Erythroblast (primary cell): ENCODE results near the gene KANTR.
A peak's percentile ranks its signal among the peaks of the same experiment; 100 is the strongest.

Experiments
- DNase-seq, 2 experiments: peaks; one replicate each; lab custom pipeline; 2025; lab: John Stamatoyannopoulos, UW
- GATA1 ChIP-seq: IDR thresholded peaks from 2 replicates; pipeline ENCODE4 v1.6.1; 2011; ENCODE audit warnings: low read depth, mild to moderate bottlenecking, control low read depth, low read length, moderate library complexity
- POLR2A ChIP-seq: IDR thresholded peaks from 2 replicates; pipeline ENCODE4 v1.6.1; 2011; ENCODE audit warnings: mild to moderate bottlenecking, low read length

KANTR gene, protein sequence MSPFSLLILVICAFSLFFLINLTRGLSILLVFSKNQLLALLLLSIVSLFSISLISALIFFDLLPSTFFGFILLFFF

DNA sequence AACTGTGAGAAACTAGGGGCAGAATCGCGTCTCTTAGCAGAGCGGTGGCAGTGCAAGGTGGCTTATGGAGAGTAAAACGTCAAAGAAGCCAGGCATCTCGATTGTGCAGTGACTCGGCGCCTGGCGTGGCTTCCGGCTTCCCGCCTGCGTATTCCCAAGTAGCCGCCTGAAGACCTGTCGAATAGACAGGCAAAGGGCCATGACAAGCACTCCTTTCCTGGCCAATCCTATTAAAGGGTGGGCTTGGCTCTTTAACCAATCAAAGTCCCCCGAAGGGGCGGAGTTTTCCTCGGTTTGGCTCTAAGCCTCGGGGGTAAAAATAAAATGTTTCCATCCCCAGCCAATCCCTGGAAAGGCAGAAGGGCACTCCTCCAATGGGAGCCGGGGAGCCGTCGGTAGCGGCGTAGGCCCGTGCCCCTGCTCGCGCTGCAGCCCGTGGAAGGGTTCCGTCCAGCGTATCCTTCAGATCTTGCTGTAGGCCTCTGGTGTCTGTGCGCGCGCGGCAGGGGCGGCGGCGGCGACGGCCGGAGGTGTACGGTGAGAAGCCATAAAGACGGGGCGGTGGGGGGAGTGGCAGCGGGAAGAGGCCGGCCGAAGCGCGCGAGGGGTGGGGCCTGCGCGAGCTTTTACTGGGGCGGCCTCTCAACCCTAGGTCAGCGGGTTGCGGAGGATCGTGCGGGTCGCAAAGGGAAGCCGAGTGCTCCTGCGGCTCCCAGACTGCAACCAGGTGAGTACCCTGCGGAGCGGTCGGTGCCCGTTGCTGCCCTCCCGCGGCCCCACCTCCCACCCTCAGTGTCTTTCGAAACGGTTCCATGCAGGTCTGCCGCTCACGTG is at the start of gene KANTR:
Gene KANTR, plus strand, starts transcription at position 395 of the 834 bp plus-strand sequence. CDS start 30,131 bp downstream, outside the sequence.
- DNase-seq, result peak; percentile 91 to 92
- TF ChIP-seq POLR2A, result peak; percentile 62
- TF ChIP-seq GATA1, result no peak

DNA sequence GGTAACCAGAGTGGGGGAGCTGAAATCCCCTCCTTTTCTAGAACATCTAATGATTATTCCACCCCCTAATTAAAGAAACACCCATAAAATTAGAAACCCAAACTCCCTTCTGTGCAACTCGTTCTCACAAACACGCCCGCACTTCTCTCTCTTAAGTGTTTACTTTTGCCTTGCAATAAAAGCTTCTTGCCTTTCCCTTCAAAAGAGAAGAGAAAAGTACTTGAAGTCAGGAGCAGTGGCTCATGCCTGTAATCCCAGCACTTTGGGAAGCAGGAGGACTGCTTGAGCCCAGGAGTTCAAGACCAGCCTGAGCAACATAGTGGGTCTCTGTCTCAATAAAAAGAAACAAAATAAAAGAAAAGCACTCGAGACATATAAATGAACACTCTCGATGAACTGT is 48.9 kb upstream of the KANTR start:
- no peak for DNase-seq
- TF ChIP-seq GATA1 (no peak), POLR2A (no peak)

DNA sequence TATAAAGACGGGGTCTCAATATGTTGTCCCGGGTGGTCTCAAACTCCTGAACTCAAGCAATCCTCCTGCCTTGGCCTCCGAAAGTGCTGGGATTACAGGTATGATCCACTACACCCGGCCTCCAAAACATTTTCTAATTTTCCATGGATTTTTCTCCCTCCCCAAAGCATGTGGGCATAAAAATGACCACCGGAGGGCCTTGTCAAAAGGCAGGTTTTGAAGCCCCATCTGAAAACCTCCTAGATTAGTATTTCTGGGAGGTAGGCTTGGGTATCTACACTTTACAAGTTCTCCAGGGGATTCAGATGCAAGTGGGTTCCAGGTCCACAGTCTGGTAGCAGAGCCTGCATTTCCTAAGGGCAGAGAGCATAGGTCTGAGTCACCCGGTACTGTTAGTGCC is 46.7 kb upstream of the KANTR start:
- DNase-seq, result no peak
- TF ChIP-seq GATA1 (no peak), POLR2A (no peak)

DNA sequence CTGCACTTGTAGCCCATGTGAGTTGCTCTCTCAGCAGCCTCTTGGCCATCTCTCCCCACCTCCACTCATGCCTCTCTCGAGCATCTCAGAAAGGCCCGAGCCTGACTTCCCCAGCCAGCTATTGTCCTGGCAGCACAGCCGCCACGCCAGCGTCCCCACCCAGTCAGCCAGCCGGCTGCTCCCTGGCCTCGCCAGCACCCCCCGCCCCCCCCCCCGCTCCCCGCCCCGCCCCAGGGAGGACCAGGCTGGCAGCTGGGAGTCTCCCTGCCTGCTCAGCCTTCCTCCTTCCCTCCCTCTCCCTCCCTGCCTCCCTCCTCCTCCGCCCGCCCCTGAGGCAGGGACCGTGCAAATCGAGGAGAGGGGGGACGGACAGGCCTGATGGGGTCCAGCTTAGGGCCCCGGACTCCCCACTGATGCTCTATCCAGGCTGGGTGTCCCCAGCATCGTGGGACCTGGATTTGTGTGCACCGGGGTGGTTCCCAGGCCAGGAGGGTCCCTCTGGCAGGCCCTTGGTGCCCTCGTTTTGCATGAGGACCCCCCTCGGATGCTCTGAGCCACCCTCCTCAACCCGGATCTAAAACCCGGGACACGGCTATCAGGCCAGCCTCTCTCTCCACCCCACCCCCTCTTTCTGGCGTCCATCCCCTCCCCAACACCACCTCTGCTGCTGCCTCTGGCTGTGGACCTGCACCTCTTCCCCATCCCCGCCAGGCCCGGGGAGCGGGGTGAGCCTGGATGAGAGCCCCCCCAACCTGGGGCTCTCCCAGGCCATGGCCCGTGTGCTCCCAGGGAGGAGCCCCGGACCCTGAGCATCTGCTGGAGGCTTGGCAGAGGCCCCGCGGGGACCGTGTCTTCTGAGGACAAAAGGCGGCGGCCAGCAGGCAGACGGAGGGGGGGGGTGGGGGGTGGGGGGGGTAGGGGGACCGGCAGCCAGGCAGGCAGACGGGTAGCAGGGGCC is 45.5 kb upstream of the KANTR start, which contains the start of gene GPR173:
Gene GPR173, plus strand, starts transcription at position 621 of the 958 bp plus-strand sequence. CDS start 27,833 bp downstream, outside the sequence.
- DNase-seq, result no peak

DNA sequence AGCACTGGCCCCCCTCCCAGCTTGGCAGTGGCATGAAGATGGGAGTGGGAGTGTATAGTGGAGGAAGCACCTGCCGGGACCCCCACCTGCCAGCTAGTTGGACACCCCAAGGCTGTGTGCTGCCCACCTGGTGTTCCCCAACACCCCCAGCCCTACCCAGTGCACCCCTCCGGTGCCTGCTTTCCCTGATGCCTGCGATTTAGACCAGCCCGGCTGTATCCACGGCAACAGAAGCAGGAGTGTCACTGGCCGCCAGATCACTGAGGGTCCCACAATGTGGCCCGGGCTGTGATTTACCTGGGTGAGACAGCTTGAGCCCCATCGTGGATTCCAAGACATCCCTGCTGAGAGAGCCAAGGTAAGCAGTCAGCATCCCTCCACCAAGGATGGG is 44.8 kb upstream of the KANTR start:
- no peak for DNase-seq
- no peak for TF ChIP-seq POLR2A
- TF ChIP-seq GATA1, result no peak

More for the DNA sequence above, 45.5 kb upstream of the KANTR start, which contains the start of gene GPR173:
- TF ChIP-seq POLR2A, result no peak
- no peak for TF ChIP-seq GATA1

GRCh38 chrX:53050841-53051240 is 43.1 kb upstream of the KANTR start:
- DNase-seq, result no peak
- TF ChIP-seq GATA1 (no peak), POLR2A (no peak)

GRCh38 chrX:53055244-53055849 is 38.6 kb upstream of the KANTR start:
- no peak for TF ChIP-seq GATA1
- no peak for DNase-seq

DNA sequence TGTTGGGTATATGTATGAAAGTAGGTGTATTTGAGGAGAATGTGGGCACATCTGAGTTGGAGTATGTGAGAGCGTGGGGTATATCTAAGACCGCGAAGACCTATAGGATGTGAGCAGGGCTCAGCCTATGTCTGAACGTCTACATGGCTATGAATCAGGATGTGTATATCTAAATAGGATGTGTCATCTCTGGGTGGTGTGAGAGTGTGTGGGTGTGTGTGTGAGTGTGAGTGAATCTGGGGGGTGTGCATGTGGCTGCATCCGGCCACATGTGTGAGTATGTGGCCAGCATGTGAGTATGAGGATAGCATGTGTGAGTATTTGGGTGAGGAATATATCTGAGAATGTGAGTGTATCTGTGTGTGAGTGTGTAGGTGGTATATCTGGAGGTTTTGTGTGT is 37.6 kb upstream of the KANTR start:
- no peak for DNase-seq
- TF ChIP-seq GATA1 (no peak), POLR2A (no peak)

DNA sequence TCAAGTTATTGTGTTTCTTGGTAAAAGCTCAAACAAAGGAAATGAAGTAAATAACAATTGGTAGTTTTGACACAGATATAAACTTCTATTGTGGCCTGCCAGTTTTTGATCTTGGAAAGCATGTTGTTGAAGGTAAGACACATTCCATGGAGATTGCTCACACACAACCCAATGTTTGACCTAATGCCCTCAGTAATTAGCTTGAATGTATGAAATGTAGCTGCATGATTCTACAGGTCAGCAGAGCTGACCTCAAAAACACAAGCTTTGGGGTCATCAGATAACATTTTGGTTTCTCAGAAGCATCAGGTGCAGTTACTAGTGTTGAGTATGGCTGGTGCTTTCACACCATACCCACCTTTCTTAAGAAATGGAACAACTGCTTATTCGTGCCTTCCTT is 28.8 kb upstream of the KANTR start:
- no peak for TF ChIP-seq POLR2A
- TF ChIP-seq GATA1, result no peak
- no peak for DNase-seq

DNA sequence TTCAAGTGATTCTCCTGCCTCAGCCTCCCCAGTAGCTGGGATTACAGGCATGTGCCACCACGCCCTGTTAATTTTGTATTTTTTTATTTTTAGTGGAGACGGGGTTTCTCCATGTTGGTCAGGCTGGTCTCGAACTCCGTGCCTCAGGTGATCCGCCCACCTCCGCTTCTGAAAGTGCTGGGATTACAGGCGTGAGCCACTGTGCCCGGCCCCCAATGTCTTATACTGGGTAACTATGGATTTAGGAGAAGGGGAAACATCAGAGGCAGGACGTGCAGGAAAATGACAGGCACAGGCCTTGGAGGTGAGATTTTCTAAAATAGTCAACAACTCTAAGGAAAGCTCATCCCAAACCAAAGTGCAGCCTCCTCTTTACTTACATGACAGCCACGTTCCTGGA is 22.9 kb upstream of the KANTR start:
- DNase-seq, result no peak
- TF ChIP-seq POLR2A (no peak), GATA1 (no peak)

DNA sequence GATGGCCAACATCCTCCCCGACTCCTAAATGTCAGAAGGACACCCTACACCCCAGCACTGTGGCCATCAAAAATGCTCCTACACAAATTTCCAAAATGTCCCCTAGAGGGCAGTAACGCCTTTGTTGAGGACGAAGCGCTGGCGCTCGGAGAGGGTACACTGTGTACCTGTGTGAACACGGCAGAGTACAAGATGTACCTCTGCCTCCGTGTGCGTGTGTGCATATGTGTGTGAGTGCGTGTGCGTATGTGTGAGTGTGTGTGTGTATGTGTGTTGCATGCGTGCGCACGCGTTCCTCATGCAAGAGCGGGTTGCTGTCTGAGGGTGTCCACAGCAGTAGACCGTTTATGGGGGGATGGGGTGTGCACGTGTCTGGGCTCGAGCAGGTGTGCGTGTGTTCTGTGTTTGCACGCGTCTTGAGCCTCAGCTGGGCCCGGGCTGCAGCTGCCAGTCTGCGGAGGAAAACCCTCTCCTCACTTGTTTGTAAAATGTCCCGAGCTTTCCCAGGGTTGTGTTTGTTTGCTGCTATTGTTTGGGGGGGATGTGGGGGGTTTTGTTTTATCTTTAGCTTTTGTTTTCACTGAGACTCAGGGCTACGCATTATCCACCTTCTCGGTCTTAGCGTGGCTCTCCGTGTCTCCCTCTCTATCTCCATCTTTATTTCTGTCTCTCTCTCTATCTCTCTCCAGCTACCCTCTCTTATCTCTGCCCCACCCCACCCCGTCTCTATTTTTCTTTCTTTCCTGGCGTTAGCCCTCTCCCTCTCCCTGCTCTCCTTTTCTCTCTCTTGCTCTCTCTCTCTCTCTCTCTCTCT is 22.1 kb upstream of the KANTR start:
- peak; percentile 64 to 80 for DNase-seq
- TF ChIP-seq GATA1 (no peak), POLR2A (no peak)

DNA sequence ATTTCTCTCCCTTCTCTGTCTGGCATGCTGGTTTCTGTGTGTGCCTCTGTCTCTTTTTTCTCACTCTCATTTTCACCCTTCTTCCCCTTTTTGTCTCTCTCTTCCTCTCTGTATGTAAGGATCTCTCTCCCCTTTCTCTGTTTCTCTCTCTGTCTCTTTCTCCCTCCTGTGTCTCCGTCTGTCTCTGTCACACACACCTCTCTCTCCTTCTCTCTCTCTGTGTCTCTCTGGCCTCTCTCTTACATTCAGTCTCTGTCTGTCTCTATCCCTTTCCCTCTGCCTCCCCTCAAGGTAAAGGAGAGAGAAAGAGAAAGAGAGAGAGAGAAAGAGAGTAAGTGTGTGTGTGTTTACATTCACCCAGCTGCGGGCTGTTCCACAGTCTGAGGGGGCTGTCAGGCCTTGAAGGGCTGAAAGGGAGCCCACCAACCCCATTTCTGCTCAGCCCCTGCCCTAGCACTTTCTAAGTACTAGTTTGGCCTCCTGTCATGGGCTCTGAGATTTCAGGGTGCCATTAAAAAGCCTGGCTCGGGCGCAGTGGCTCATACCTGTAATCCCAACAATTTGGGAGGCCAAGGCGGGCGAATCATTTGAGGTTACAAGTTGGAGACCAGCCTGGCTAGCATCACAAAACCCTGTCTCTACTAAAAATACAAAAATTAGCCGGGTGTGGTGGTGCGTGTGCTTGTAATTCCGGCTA is 21.4 kb upstream of the KANTR start:
- no peak for TF ChIP-seq GATA1
- TF ChIP-seq POLR2A, result no peak
- DNase-seq, result no peak

GRCh38 chrX:53073115-53073586 is 20.8 kb upstream of the KANTR start:
- no peak for TF ChIP-seq GATA1
- no peak for TF ChIP-seq POLR2A
- no peak for DNase-seq
